DOHH2 (cell line): Measurements from ENCODE around the gene GPR153.
A peak's percentile ranks its signal among the peaks of the same experiment; 100 is the strongest.

Experiments
- H3F3A ChIP-seq: fragments of 200-600 bp; sonication (generic), shearing (Covaris generic); 2 replicates; pipeline ENCODE4 v1.6.0; 2016; ENCODE audit warnings: antibody characterized with exemption, mild to moderate bottlenecking; ENCODE audit not compliant: control insufficient read depth, insufficient read depth
- H3K27ac ChIP-seq: fragments of 200-600 bp; sonication (generic); 2 replicates; pipeline ENCODE4 v1.5.1; 2014; ENCODE audit warnings: low read depth, mild to moderate bottlenecking, low read length, moderate library complexity
- H3K27me3 ChIP-seq: fragments of 200-600 bp; sonication (generic); 2 replicates; pipeline ENCODE4 v1.6.1; 2014; ENCODE audit warnings: mild to moderate bottlenecking, low read length, mixed read lengths; ENCODE audit not compliant: control insufficient read depth
- H3K36me3 ChIP-seq: fragments of 200-600 bp; sonication (generic); 2 replicates; pipeline ENCODE4 v1.6.1; 2014; ENCODE audit warnings: mild to moderate bottlenecking, low read length, moderate library complexity, mixed read lengths; ENCODE audit not compliant: control insufficient read depth
- H3K4me1 ChIP-seq: fragments of 200-600 bp; sonication (generic); 2 replicates; pipeline ENCODE4 v1.6.1; 2014; ENCODE audit warnings: mild to moderate bottlenecking, low read length, mixed read lengths; ENCODE audit not compliant: control insufficient read depth
- H3K4me2 ChIP-seq: fragments of 200-600 bp; sonication (generic); 2 replicates; pipeline ENCODE4 v1.6.0; 2014; ENCODE audit warnings: mild to moderate bottlenecking, low read length, moderate library complexity
- H3K4me3 ChIP-seq: fragments of 200-600 bp; sonication (generic); 2 replicates; pipeline ENCODE4 v1.5.1; 2014; ENCODE audit warnings: mild to moderate bottlenecking, low read length, mixed read lengths
- H3K79me2 ChIP-seq: fragments of 200-600 bp; sonication (generic); 2 replicates; pipeline ENCODE4 v1.6.1; 2014; ENCODE audit warnings: mild to moderate bottlenecking, low read length, mixed read lengths; ENCODE audit not compliant: control insufficient read depth
- H3K9me2 ChIP-seq: fragments of 200-600 bp; sonication (generic); replicated peaks from 2 replicates; pipeline ENCODE4 v1.6.1; 2014; ENCODE audit warnings: mild to moderate bottlenecking, low read length, mixed read lengths; ENCODE audit not compliant: control insufficient read depth
- H3K9me3 ChIP-seq: fragments of 200-600 bp; sonication (generic); 2 replicates; pipeline ENCODE4 v1.6.1; 2014; ENCODE audit warnings: antibody characterized with exemption, low read length, mixed read lengths; ENCODE audit not compliant: control insufficient read depth, insufficient read depth
- H4K20me1 ChIP-seq: fragments of 200-600 bp; sonication (generic); 2 replicates; pipeline ENCODE4 v1.6.0; 2014; ENCODE audit warnings: low read depth, mild to moderate bottlenecking, antibody characterized with exemption, low read length, moderate library complexity; ENCODE audit not compliant: control insufficient read depth, insufficient read depth
- CTCF ChIP-seq: fragments of 200-600 bp; sonication (generic); IDR thresholded peaks from one replicate; pipeline ENCODE4 v1.5.1; 2014; ENCODE audit warnings: antibody characterized with exemption, mild to moderate bottlenecking, low read depth, low read length; ENCODE audit not compliant: poor library complexity, severe bottlenecking
- EZH2phosphoT487 ChIP-seq: fragments of 200-600 bp; sonication (generic); IDR thresholded peaks from 2 replicates; pipeline ENCODE4 v1.6.1; 2017; ENCODE audit warnings: borderline replicate concordance, mild to moderate bottlenecking, antibody characterized with exemption, low read length, moderate library complexity, mixed read lengths

GPR153 gene

GRCh38 chr1:6260433-6260934 lies 414 bp downstream of the GPR153 start:
- H3K27ac ChIP-seq = no peak overlapping the region

GRCh38 chr1:6259491-6260362 lies 1.2 kb downstream of the GPR153 start:
- Histone ChIP-seq H3K79me2 (no peaks in the 10 kb centered on the region), H3K27ac (no peak overlapping the region), H3F3A (no peaks in the 10 kb centered on the region; the same call in 1 of the 2 replicates), H3K4me2 (peak overlapping the region; percentile 86), H3K36me3 (no peaks in the 10 kb centered on the region), H3K4me3 (peak overlapping the region; percentile 72), H3K9me3 (no peaks in the 10 kb centered on the region), H3K9me2 (no peaks in the 10 kb centered on the region), H4K20me1 (peaks cover 6% of the 10 kb centered on the region), H3K4me1 (peaks cover 25% of the 10 kb centered on the region), H3K27me3 (peaks cover 29% of the 10 kb centered on the region)
- TF ChIP-seq EZH2phosphoT487 = no peak

More at GRCh38 chr1:6260433-6260934, 414 bp downstream of the GPR153 start:
- peak overlapping the region; percentile 86 for H3K4me2 ChIP-seq
- H3K4me3 ChIP-seq = peak overlapping the region; percentile 72
- H3K9me3 ChIP-seq = no peaks in the 10 kb centered on the region
- no peaks in the 10 kb centered on the region for H3K36me3 ChIP-seq
- H3K79me2 ChIP-seq = no peaks in the 10 kb centered on the region
- H3F3A ChIP-seq = no peaks in the 10 kb centered on the region; the same call in 1 of the 2 replicates
- peaks cover 6% of the 10 kb centered on the region for H4K20me1 ChIP-seq
- no peak for TF ChIP-seq CTCF
- no peak for TF ChIP-seq EZH2phosphoT487
- no peaks in the 10 kb centered on the region for H3K9me2 ChIP-seq
- peaks cover 25% of the 10 kb centered on the region for H3K4me1 ChIP-seq
- H3K27me3 ChIP-seq = peaks cover 29% of the 10 kb centered on the region

GRCh38 chr1:6258675-6259074 lies 2.2 kb downstream of the GPR153 start:
- Histone ChIP-seq H3F3A (no peaks in the 10 kb centered on the region; the same call in 1 of the 2 replicates), H3K4me1 (peaks cover 25% of the 10 kb centered on the region), H3K4me3 (no peak overlapping the region), H3K9me3 (no peaks in the 10 kb centered on the region), H3K9me2 (no peaks in the 10 kb centered on the region), H3K4me2 (no peak overlapping the region), H4K20me1 (peaks cover 6% of the 10 kb centered on the region), H3K79me2 (no peaks in the 10 kb centered on the region), H3K27ac (no peak overlapping the region), H3K27me3 (peaks cover 29% of the 10 kb centered on the region), H3K36me3 (no peaks in the 10 kb centered on the region)
- TF ChIP-seq EZH2phosphoT487 = no peak
- no peak for TF ChIP-seq CTCF
